HCT116 (cell line): ENCODE results near the gene GPR157. TPM values are rescaled to one million over a fixed set of nuclear protein-coding genes. Genes with fewer than 3 reads are reported as not detected.

Experiments
- ATAC-seq: fragments of 200-7000 bp; cut with Tn5 transposase; 2 replicates; pipeline ENCODE4 v1.9.1; 2020; ENCODE audit warnings: mild to moderate bottlenecking, moderate library complexity
- BruUV-seq: library from RNA; stranded (reverse); fragments of 400-500 nt; replicated peaks from 2 replicates; lab custom pipeline; 2021; lab: Mats Ljungman, UMichigan
- CTCF ChIA-PET: fragments of 300-600 bp; sonication (Branson Sonifier 250); formaldehyde crosslinking; loops from one replicate; lab custom pipeline; 2021; ENCODE audit warnings: antibody characterized with exemption; lab: Charles Lee
- POLR2A ChIA-PET: fragments of 300-600, 350-600 bp; sonication (Branson Sonifier 250); formaldehyde crosslinking; loops from one replicate; lab custom pipeline; 2021; ENCODE audit warnings: antibody characterized with exemption; lab: Charles Lee
- RAD21 ChIA-PET, 2 experiments: fragments of 300-600 bp; sonication (Branson Sonifier 250); formaldehyde crosslinking; loops; one replicate each; lab custom pipeline; 2023; ENCODE audit warnings: low total read pairs in 2 of 2; ENCODE audit not compliant: uncharacterized antibody in 2 of 2, unreplicated experiment in 2 of 2, low non-redundant PET in 1 of 2; lab: Charles Lee
- DNase-seq: peaks from one replicate; pipeline ENCODE4 v3.0.0-alpha.2; 2010; ENCODE audit warnings: low read depth, low spot score
- H2AFZ ChIP-seq: fragments of 200-600 bp; shearing (Covaris generic), sonication (generic); 2 replicates; pipeline ENCODE4 v1.6.1; 2017; ENCODE audit warnings: low read depth, mixed run types, mixed read lengths, antibody characterized with exemption, low read length; ENCODE audit not compliant: poor library complexity, severe bottlenecking
- H3K27ac ChIP-seq: 2 replicates; pipeline ENCODE4 v1.5.1; 2012; ENCODE audit warnings: low read depth, low read length
- H3K27me3 ChIP-seq: fragments of 200-600 bp; sonication (generic); 2 replicates; pipeline ENCODE4 v1.6.1; 2016; ENCODE audit warnings: mixed run types, low read length, mixed read lengths; ENCODE audit not compliant: insufficient read depth
- H3K36me3 ChIP-seq, 2 experiments: fragments of 200-500 bp in 1 of 2; fragments of 200-600 bp in 1 of 2; sonication (Bioruptor generic) in 1 of 2; sonication (generic) in 1 of 2; 2 replicates each; pipeline versions ENCODE4 v1.5.1 to v1.6.1; 2014 to 2016; ENCODE audit warnings: low read length in 2 of 2, inconsistent platforms in 1 of 2, mixed read lengths in 1 of 2, mixed run types in 1 of 2; ENCODE audit not compliant: insufficient read depth in 2 of 2, control insufficient read depth in 1 of 2
- H3K4me1 ChIP-seq, 2 experiments: fragments of 200-600 bp in 1 of 2; sonication (generic) in 1 of 2; 2 replicates each; pipeline versions ENCODE4 v1.5.1 to v1.6.1; 2012 to 2017; ENCODE audit warnings: low read length in 2 of 2, inconsistent platforms in 1 of 2, mild to moderate bottlenecking in 1 of 2, mixed read lengths in 1 of 2, mixed run types in 1 of 2, moderate library complexity in 1 of 2; ENCODE audit not compliant: insufficient read depth in 2 of 2, control insufficient read depth in 1 of 2
- H3K4me2 ChIP-seq: fragments of 200-600 bp; sonication (generic); 2 replicates; pipeline ENCODE4 v1.6.1; 2017; ENCODE audit warnings: mixed run types, low read length, mixed read lengths
- H3K4me3 ChIP-seq, 2 experiments: fragments of 200-600 bp in 1 of 2; sonication (generic) in 1 of 2; replicated peaks in 1 of 2; 2 replicates each; pipeline ENCODE4 v1.5.1; 2011 to 2016; ENCODE audit warnings: low read length in 2 of 2, control low read depth in 1 of 2, low read depth in 1 of 2, mild to moderate bottlenecking in 1 of 2, mixed read lengths in 1 of 2, mixed run types in 1 of 2
- H3K79me2 ChIP-seq: fragments of 200-600 bp; sonication (generic); 2 replicates; pipeline ENCODE4 v1.6.1; 2017; ENCODE audit warnings: mild to moderate bottlenecking, mixed run types, low read length, moderate library complexity, mixed read lengths; ENCODE audit not compliant: insufficient read depth
- H3K9ac ChIP-seq: fragments of 200-600 bp; sonication (generic); 2 replicates; pipeline ENCODE4 v1.6.1; 2016; ENCODE audit warnings: low read length, mixed read lengths
- H3K9me2 ChIP-seq: fragments of 200-600 bp; sonication (generic), shearing (Covaris generic); 2 replicates; pipeline ENCODE4 v1.6.1; 2017; ENCODE audit warnings: mixed run types, mild to moderate bottlenecking, moderate library complexity; ENCODE audit not compliant: insufficient read depth
- H3K9me3 ChIP-seq, 2 experiments: fragments of 200-500 bp in 1 of 2; fragments of 200-600 bp in 1 of 2; sonication (Bioruptor generic) in 1 of 2; sonication (generic) in 1 of 2; 2 replicates each; pipeline ENCODE4 v1.6.1; 2014 to 2017; ENCODE audit warnings: low read length in 2 of 2, mixed read lengths in 2 of 2, inconsistent platforms in 1 of 2, low read depth in 1 of 2, mild to moderate bottlenecking in 1 of 2, mixed run types in 1 of 2, moderate library complexity in 1 of 2; ENCODE audit not compliant: control insufficient read depth in 1 of 2, insufficient read depth in 1 of 2
- H4K20me1 ChIP-seq: fragments of 200-600 bp; sonication (generic), shearing (Covaris generic); 2 replicates; pipeline ENCODE4 v1.6.1; 2017; ENCODE audit warnings: mixed run types, mild to moderate bottlenecking, moderate library complexity; ENCODE audit not compliant: insufficient read depth
- EZH2 ChIP-seq: fragments of 200-600 bp; sonication (generic); IDR thresholded peaks from 2 replicates; pipeline ENCODE4 v1.6.1; 2017; ENCODE audit warnings: antibody characterized with exemption, mixed run types
- MAX ChIP-seq: IDR thresholded peaks from 2 replicates; pipeline ENCODE4 v1.6.1; 2012
- POLR2AphosphoS5 ChIP-seq: IDR thresholded peaks from 2 replicates; pipeline ENCODE4 v1.6.1; 2011; ENCODE audit warnings: mild to moderate bottlenecking, low read depth, low read length, moderate library complexity
- SIN3A ChIP-seq: IDR thresholded peaks from 2 replicates; pipeline ENCODE4 v1.6.1; 2012; ENCODE audit warnings: low read depth
- SRF ChIP-seq: IDR thresholded peaks from 2 replicates; pipeline ENCODE4 v1.6.1; 2012; ENCODE audit warnings: low read depth
- ZBTB33 ChIP-seq: IDR thresholded peaks from 2 replicates; pipeline ENCODE4 v1.6.1; 2011; ENCODE audit warnings: mild to moderate bottlenecking, low read length, moderate library complexity; ENCODE audit not compliant: insufficient replicate concordance; ENCODE audit errors: extremely low read depth
- intact Hi-C: fragments of 100-400 bp; cut with micrococcal nuclease; formaldehyde crosslinking; loops from 2 replicates; pipeline ENCODE4 v1.10.0; 2022
- total RNA-seq: library from RNA; stranded (reverse); gene quantifications from one replicate; pipeline ENCODE4 v1.2.1, GENCODE V29; 2021; ENCODE audit not compliant: unreplicated experiment
- TF ChIP-seq, protein P1 (sequence below), 3 experiments: fragments of 200-600 bp in 1 of 3; sonication (generic) in 1 of 3; IDR thresholded peaks in 2 of 3; conservative IDR thresholded peaks in 1 of 3; 2 replicates each; pipeline ENCODE4 v1.5.1; 2012 to 2017; ENCODE audit warnings: low read depth in 2 of 3, low read length in 2 of 3, antibody characterized with exemption in 1 of 3, borderline replicate concordance in 1 of 3, control low read depth in 1 of 3, mild to moderate bottlenecking in 1 of 3, mixed read lengths in 1 of 3, mixed run types in 1 of 3, moderate library complexity in 1 of 3; ENCODE audit not compliant: insufficient read depth in 1 of 3

The GPR157 gene
- total RNA-seq, 1 experiment from 2014 or later: 7.7 TPM

- Histone ChIP-seq H2AFZ (no peak overlapping the region), H3K9me2 (no peaks in the 10 kb centered on the region), H3K4me1 (peaks cover 2 to 6% of the 10 kb centered on the region in 2 experiments; a peak in 2 of 4 replicates), H3K4me3 (no peak overlapping the region), H3K27me3 (no peaks in the 10 kb centered on the region; the same call in 1 of the 2 replicates), H3K79me2 (no peaks in the 10 kb centered on the region), H3K9ac (no peak overlapping the region), H3K27ac (no peak overlapping the region), H4K20me1 (no peaks in the 10 kb centered on the region), H3K36me3 (no peaks in the 10 kb centered on the region), H3K9me3 (no peaks in the 10 kb centered on the region), H3K4me2 (no peak overlapping the region)
- TF ChIP-seq EZH2: no peak
- TF ChIP-seq SRF: no peak
- TF ChIP-seq SIN3A: no peak
- TF ChIP-seq, protein P1, sequence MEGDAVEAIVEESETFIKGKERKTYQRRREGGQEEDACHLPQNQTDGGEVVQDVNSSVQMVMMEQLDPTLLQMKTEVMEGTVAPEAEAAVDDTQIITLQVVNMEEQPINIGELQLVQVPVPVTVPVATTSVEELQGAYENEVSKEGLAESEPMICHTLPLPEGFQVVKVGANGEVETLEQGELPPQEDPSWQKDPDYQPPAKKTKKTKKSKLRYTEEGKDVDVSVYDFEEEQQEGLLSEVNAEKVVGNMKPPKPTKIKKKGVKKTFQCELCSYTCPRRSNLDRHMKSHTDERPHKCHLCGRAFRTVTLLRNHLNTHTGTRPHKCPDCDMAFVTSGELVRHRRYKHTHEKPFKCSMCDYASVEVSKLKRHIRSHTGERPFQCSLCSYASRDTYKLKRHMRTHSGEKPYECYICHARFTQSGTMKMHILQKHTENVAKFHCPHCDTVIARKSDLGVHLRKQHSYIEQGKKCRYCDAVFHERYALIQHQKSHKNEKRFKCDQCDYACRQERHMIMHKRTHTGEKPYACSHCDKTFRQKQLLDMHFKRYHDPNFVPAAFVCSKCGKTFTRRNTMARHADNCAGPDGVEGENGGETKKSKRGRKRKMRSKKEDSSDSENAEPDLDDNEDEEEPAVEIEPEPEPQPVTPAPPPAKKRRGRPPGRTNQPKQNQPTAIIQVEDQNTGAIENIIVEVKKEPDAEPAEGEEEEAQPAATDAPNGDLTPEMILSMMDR (IDR thresholded peaks at IDR 0.05 in 2 of 3, conservative IDR thresholded peaks at IDR 0.05 in 1 of 3; ENCODE audit: borderline replicate concordance in 1 of 3, insufficient read depth in 1 of 3, low read depth in 2 of 3, low read length in 2 of 3): no peak
- no peak for TF ChIP-seq POLR2AphosphoS5
- TF ChIP-seq ZBTB33: no peak
- no peak for TF ChIP-seq MAX
- ChIA-PET RAD21 (no interaction called here), POLR2A (no interaction called here), CTCF (interaction anchor here (1.3 kb wide), 1 partner anchor 56 kb away, joined by 3 read pairs; no protein-coding TSS in a partner anchor)
- intact Hi-C loops: no loop called here
- ATAC-seq (no peak), DNase-seq (no peak)
- no TSS peak for BruUV-seq
Measured at GRCh38 chr1:9139930-9140329, 11.0 kb upstream of the GPR157 start.
